Measurements from ENCODE around the gene SLC25A5. TPM values are rescaled to one million over a fixed set of nuclear protein-coding genes. Genes with fewer than 3 reads are reported as not detected.
"Not testable (repeated sequence)": the region's sequence is repeated elsewhere in the genome, so short reads cannot be mapped to it uniquely, and the experiment has no call there.

The SLC25A5 gene
- total RNA-seq, 1 donor from 2014 or later, result 195 TPM

DNA sequence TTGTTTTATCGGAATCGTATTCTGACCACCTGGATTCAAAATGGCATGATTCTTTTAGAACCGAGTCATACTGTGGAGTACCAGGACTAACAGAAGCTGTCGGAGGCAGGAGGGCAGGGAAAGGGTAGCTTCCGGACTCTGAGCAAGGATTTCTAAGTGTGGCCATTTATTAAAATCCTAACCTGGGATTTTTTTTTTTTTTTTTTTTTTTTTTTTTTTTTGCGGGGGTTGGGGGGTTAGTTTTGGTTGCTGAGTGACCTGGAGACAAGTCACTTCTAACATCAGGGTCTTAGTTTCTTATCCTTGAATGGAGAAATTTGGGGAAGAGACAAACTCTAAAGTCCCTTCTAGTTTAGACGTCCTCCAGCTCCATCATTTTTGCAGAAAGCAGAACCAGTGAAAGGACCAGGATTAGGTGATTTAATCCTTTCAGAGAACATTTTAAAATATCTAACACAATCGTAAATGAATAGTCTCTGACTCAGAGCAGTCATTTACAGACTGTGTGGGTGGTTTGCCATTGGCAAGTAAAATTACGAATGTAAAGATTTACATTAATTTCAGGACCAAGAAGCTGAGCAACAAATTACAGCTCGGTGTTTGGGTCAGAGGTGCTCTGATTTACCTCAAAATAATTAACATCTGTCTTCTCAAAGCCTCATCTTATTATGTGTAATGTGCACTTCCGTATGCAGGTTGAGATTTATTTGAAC lies 7.3 kb downstream of the SLC25A5 start:
- no peak for DNase-seq (ENCODE audit: low read depth)

DNA sequence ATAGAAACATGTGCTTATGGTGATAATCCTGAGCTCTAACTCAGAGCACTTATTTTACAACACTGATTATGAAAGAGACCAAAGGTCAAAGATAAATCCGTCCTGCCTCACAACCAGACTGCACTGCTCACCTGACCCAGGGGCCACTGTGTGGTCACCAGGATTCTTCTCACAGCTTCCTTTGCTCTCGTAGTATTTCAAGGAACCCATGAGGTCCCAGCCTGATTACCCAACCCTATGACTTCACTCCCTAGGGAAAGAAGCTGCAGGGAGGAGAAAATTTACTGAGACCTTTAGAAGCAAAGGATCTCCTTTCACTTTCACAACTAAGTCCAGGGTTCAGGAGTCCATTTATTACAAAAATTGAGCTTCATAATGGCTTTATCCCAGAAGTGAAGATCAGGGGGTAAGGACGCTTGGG lies 9.6 kb downstream of the SLC25A5 start:
- DNase-seq (ENCODE audit: low read depth), result peak; percentile 83

DNA sequence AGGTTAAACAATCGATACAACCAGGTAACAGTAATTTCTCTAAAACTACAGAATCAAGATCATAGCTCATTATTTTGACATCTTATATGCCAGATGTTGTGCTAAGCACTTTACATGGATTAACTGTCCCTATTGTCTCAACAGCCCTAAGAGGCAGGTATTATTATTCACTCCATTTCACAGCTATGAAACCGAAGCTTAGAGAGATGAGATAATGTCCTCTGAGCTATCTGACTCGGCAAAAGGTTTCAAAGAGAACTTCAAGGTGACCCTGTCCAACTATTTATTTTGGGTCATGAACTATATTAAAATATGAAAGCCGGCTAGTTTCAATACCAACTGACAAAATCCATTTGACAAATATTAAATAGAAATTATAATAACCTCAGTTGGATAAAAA lies 10.3 kb downstream of the SLC25A5 start:
- DNase-seq (ENCODE audit: low read depth), result no peak

DNA sequence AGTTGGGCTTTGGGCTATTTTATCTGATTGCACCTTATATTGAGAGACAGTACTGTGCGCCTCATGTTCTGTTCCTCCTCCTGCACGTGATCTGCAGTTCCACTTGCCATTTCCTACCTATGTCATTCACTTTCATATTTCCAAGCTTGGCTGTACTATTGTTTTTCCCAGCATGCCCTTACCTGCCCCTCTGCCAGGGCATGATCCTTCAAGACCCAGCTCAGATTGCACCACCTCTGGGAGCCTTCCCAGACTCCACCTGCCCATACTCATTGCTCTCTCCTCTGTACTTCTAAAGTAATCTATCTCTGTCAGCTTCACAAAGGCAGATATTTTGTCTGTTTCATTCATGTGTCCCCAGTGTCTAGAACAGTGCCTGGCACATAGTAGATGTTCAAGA lies 11.6 kb downstream of the SLC25A5 start:
- no peak for DNase-seq (ENCODE audit: low read depth)

DNA sequence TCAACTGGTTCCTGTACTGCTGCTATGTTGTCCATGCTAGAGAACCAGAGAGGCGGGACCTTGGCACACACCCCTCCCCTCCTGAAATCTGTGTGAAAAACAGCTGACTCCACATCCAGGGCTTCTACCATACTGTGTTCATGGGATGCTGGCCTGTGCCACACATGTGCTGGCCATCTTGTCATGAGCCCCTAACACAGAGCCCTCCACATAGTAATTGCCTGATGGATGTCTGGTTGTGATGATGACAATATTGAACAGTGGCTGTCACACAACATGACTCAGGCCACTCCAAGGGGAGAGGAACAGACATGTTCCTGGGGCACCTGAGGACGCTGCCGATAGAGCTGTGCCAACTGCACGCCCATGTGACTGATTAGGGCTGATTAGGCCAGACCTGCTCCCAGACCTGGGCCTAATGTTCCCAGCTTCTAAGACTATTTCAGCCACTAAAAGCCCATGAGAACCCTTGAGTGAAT lies 13.1 kb downstream of the SLC25A5 start:
- no peak for DNase-seq (ENCODE audit: low read depth)

DNA sequence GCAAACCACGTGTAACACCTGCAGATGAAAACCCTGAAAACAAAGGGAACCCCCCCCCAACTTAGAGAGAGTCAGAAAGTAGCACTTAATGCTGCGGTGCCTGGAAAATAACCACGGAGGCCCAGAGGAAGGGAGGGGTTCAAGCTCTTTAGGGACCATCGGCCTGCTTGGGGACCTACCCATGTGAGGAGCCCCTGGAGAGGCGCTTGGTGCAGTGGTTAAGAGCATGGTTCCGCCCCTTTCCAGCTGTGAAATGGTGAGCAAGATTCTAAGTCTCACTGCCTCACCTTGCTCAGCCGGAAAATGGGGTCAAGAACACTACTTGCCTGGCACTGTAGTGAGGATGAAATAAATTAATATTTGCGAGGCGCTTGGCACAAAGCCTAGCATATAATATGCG lies 13.8 kb downstream of the SLC25A5 start:
- DNase-seq (ENCODE audit: low read depth), result no peak

DNA sequence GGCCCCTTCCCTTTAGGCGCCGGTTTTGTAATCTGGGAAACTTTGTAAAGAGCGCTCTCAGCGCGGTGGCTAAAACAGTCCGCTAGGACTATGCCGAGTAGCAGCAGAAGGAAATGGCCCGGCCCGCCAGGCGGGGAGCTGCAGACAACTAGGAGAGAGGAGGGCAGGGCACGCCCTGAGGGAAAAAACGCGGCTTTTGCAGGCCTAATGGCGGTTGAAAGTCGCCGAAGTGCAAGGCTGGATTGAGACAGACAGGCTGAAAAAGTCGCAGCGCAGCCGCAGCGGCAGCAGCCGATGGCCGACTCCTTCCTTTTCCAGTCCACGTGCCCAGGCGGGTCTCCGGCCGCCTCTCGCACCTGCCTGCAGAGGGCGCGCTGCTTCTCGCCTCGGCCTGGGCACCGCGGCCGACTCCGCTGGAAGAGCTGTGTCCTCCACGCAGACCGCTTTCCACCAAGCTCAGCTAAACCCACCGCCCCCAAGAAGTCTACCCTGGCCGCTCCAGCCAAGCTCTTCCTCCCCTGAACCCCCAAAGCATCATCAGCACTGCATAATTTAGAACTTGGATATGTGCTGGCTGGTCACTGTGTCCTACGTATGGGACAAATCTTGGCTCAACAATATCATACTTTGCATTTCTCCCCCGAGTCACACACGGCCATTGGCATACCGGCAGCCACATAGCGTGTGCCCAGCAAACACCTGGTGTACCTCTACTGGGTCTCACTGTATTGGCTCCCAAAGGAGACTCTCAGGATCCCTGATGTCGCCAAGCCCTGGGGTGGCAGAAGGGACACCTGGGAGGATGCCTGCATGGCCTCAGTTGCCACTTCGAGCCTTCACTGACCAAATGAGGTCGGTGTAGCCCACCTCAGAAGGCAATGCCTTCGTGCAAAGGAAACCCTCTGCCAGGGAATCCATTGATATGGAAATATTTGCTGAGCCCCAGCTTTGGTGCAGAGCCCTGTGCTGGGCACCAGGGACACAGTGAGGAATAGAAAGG lies 14.5 kb downstream of the SLC25A5 start:
- no peak for DNase-seq (ENCODE audit: low read depth)

DNA sequence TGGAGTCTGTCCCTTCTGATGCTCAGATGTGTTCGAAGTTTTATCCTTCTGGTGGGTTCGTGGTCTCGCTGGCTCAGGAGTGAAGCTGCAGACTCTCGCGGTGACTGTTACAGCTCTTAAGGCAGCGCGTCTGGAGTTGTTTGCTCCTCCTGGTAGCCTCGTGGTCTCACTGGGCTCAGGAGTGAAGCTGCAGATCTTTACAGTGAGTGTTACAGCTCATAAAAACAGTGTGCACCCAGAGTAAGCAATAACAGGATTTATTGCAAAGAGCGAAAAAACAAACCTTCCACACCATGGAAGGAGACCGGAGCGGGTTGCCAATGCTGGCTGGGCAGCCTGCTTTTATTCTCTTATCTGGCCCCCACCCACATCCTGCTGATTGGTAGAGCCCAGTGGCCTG lies 18.5 kb downstream of the SLC25A5 start:
- no peak for DNase-seq (ENCODE audit: low read depth)

DNA sequence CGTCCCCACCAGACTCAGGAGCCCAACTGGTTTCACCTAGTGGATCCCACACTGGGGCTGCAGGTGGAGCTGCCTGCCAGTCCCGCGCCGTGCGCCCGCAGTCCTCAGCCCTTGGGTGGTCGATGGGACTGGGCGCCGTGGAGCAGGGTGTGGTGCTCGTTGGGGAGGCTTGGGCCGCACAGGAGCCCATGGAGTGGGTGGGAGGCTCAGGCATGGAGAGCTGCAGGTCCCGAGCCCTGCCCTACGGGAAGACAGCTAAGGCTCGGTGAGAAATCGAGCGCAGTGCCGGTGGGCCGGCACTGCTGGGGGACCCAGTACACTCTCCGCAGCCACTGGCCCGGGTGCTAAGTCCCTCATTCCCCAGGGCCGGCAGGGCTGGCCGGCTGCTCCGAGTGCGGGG lies 19.5 kb downstream of the SLC25A5 start:
- not testable (repeated sequence) for DNase-seq (ENCODE audit: low read depth)

DNA sequence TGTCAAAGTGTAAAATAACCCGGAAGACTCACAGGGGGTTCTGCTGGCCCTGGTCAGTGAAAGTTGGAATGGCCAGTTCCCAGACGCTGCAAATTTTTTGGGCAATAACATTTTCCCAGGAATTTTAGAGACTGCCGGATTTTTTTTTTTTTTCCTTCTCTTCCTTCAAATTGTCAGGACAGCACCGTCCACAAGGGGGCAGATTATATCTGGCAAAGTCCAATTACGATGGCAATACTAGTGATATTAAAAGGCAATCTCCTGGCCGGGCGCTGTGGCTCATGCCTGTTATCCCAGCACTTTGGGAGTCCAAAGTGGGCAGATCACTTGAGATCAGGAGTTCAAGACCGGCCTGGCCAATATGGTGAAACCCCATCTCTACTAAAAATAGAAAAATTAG lies 20.5 kb downstream of the SLC25A5 start:
- no peak for DNase-seq (ENCODE audit: low read depth)

DNA sequence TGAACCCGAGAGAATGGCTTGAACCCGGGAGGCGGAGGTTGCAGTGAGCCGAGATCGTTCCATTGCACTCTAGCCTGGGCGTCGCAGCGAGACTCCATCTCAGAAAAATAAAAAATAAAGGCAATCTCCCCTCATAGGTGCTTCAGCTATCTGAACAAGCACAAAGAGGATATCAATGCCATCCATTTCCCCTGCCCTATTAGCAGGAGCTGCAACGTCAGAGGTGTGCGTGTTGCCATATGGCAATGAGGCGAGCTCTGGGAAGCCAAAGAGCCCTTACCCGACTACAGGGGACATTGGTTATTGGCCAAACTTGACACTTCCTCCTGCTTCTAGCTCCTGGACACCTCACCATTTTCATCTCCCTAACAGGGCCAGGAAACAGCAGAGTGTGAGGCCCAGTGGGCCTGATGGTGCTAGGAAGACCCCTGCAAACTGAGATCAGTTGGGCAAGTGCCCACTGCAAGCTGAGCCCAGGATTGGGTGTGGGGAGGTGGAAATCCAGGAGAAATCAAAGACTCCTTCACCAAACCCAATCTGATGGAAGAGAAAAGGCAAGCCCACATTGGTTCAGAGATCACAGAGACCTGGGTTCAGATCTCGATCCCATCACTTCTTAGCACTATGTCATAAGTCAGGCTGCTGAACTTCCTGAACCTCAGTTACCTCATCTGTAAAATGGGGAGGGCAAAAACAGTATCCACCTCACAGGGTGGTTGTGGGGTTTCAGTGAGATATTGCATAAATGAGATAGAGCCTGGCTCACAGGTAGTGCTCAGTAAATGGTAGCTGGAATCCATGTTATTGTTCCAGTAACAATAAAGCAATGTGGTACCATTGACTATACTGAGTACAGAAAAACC lies 21.2 kb downstream of the SLC25A5 start:
- no peak for DNase-seq (ENCODE audit: low read depth)

DNA sequence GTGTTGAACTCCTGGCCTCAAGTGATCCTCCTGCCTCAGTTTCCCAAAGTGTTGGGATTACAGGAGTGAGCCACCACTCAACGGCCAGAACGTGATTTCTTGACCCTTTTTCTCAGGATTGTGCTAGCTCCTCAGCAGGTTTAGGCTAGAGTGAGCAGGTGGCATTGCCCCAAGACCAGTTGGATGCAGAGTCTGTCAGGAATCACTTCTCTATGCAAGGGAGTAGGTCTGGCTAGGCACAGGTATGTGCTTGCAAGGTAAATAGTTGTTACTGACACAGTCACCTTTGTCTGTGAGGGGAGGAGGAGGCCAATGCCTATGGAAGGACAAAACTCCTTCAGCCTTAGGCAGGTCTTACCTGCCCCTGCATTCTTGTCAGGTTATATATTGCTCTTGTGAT lies 24.2 kb downstream of the SLC25A5 start:
- DNase-seq (ENCODE audit: low read depth), result no peak

DNA sequence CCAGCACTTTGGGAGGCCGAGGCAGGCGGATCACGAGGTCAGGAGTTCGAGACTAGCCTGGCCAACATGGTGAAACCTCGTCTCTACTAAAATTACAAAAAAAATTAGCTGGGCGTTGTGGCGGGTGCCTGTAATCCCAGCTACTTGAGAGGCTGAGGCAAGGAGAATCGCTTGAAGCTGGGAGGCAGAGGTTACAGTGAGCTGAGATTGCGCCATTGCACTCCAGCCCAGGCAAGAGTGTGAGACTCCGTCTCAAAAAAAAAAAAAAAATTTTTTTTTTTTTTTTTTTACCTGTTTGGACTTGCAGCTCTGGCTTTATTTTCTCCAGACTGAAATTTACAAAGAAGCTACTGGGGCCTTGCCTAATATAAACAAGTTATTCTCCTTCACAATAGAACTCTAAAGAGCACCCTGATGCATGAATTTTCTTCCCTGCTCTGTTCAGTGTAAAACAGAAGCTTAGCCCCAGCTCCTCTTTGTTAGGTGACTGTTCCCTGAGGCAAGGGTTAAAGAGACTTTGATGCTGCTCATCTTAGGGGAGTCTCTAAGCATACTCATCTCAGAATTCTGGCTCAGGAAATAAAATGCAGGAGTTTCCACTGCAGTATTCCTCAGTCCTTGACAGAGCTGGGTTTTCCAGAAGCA lies 25.7 kb downstream of the SLC25A5 start:
- DNase-seq (ENCODE audit: low read depth), result not testable (repeated sequence)

DNA sequence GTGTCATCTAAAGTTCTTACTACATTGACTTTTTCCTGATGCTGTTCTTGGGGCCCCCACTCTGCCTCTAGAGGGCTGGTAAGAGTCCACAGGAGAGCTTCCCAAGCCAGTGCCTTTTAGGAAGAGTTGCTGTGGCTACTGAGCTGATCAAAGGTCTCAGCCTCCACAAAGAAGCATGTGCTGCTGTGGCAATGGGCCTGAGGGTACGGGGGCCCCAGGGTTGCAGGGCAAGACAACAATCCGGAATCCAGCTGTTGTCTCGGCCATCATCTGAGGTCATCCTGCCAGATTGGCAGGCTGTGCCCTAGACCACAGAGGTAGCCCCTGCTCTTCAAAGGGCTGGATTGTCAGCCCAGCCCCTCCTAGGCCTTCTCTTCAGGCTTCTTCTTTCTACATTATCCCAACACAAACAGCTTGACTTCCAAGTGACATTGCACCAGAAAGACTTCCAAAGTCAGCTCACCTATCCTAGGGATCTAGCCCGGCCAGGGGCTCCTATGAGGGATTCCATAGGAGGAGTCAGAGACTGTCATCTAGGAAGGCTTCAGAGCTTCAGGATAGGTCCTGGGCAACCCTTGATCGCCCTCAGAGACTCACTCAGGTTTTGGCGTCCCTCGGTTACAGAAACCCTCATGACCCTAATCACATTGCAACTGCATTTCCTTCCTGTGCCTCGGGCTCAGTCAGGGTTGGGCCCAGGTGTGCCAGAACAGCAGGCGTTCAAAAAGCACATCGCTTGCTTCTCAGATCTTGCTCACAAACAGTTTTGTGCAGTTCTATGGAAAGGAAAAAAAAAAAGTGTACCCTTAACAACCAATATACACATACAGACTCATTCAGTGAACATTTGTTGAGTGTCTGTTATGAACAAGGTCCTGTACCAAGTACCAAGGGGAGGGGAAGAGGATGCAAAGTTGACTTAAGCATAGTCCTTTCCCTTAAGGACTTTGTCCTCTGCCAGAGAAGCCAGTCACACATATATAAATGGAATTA lies 27.8 kb downstream of the SLC25A5 start:
- DNase-seq (ENCODE audit: low read depth), result no peak

DNA sequence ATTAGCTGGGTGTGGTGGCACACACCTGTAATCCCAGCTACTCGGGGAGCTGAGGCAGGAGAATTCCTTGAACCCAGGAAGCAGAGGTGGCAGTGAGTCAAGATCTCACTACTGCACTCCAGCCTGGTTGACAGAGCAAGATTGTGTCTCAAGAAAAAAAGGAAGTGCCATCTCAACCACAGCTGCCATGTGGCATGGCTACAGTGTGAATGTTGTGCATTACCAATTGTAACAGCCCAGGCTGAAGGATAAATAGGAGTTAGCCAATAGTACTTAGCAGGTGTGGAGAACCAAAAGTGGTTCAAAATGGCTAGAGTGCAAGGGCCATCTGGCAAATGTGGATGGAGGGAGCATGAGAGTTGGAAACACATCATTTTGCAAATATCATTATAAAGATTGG lies 28.9 kb downstream of the SLC25A5 start:
- DNase-seq (ENCODE audit: low read depth), result no peak

DNA sequence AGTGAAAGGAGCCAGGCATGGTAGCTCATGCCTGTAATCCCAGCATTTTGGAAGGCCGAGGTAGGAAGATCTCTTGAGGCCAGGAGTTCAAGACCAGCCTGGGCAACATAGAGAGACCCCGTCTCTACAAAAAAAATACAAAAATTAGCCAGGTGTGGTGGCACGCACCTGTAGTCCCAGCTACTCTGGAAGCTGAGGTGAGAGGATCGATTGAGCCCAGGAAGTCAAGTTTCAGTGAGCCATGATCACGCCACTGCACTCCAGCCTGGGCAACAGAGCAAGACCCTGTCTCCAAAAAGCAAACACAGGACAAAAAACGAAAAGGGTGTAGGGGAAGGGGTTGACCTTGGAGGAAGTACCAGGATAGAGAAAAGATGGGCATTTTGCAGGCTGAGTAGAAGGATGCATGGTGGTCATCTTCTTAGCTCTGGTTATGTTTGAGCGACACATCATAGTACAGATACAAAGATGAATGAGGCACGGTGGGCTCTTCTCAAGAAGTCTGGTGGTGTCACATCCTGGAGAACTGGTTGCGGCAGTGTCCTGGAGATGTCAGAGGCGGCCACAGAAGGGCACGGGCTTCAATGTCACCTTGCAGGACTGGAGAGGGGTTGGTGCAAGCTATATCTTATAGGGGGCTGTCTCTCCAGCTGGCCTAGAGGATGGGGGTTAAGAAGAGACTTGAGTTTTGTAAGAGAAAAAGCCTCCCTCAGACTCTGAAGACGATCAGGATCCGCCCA lies 32.0 kb downstream of the SLC25A5 start:
- no peak for DNase-seq (ENCODE audit: low read depth)

DNA sequence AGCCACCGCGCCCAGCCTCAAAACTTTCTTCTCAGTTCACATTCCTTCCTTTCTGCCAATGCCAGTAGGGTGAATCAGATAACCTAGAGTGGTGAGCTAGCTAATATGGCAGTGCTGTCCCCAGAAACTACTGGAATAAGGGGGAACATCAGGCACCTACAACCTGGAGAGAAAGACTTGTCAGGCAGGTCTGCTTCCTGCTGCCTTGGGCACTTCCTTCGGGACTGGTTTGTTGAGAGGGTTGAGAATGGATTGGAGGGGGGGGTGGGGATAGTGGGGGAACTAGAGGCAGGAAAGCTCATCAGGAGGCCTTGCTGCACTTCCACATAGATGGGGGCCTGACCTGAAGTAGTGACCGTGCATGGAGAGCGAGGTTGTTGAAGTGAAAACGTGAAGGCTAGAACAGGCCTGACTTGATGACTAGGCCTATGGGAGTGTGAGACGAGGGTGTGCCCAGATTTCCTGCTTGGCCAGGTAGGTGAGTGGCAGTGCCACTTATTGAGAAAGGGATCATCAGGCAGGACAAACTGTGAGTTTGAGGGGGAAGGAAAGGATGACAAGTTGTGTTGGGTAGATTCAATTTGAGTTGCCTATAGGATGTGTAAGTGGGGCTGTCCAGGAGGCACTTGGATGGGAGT lies 33.4 kb downstream of the SLC25A5 start:
- DNase-seq (ENCODE audit: low read depth), result no peak

DNA sequence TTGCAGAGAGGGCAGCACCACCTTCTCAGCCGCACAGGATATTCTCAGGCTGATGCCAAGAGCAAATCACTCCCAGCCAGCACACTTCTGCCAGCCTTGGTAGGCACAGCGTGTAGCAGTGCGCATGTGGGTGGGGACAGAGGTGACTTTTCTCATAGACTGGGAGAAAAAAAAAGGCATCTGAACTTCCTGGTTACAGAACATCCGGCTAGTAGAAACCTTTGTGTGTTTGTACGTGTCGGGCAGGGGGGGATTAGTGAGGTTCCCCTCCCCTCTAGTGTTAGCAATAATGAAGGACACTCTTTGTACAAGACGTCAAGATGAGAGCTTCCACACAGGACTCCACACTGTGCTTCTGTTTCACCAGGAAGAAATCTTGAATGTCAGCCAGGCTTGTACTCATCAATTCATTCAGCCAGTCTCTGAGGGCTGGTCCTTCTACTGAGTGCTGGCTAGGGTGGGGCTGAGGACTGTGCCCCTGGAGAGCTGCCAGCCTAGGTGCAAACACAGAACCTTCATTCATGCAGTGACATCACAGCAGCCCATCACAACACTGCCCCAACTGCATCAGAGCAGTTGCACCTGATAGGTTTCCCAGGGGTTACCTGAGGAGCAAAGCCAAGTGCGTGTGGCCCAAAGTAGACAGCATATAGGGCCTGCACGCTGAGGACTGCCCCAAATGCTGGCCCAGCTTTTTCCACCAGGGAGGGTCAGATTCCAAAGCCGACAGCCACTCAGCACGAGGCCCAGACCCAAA lies 34.7 kb downstream of the SLC25A5 start:
- DNase-seq (ENCODE audit: low read depth), result peak; percentile 28

Measured in renal cortical epithelial cell (primary cell).